Hepatocyte (in vitro differentiated cells): ENCODE data around the gene SLC6A7.

ENCODE experiments used
- CTCF ChIP-seq: fragments of 200-600 bp; sonication (generic); IDR thresholded peaks from 2 replicates; pipeline ENCODE4 v1.5.1; 2016; ENCODE audit warnings: antibody characterized with exemption, mild to moderate bottlenecking; ENCODE audit not compliant: poor library complexity
- EZH2 ChIP-seq: fragments of 200-600 bp; sonication (generic); IDR thresholded peaks from 2 replicates; pipeline ENCODE4 v1.6.1; 2016; ENCODE audit warnings: antibody characterized with exemption, mild to moderate bottlenecking, borderline replicate concordance
- EZH2phosphoT487 ChIP-seq: fragments of 200-600 bp; sonication (generic); IDR thresholded peaks from one replicate; pipeline ENCODE4 v1.6.1; 2018; ENCODE audit warnings: antibody characterized with exemption, mild to moderate bottlenecking, low read depth, moderate library complexity; ENCODE audit not compliant: unreplicated experiment, severe bottlenecking

- TF ChIP-seq CTCF (no peak), EZH2phosphoT487 (no peak), EZH2 (no peak)
Observed at GRCh38 chr5:150254774-150255173, 64.9 kb downstream of the SLC6A7 start.
